ENCODE measurements around the gene DLX1. TPM values are rescaled to one million over a fixed set of nuclear protein-coding genes. Genes with fewer than 3 reads are reported as not detected.
A peak's percentile ranks its signal among the peaks of the same experiment; 100 is the strongest.

The DLX1 gene
- total and polyA plus RNA-seq, 2 experiments from 2014 or later = not detected

DNA sequence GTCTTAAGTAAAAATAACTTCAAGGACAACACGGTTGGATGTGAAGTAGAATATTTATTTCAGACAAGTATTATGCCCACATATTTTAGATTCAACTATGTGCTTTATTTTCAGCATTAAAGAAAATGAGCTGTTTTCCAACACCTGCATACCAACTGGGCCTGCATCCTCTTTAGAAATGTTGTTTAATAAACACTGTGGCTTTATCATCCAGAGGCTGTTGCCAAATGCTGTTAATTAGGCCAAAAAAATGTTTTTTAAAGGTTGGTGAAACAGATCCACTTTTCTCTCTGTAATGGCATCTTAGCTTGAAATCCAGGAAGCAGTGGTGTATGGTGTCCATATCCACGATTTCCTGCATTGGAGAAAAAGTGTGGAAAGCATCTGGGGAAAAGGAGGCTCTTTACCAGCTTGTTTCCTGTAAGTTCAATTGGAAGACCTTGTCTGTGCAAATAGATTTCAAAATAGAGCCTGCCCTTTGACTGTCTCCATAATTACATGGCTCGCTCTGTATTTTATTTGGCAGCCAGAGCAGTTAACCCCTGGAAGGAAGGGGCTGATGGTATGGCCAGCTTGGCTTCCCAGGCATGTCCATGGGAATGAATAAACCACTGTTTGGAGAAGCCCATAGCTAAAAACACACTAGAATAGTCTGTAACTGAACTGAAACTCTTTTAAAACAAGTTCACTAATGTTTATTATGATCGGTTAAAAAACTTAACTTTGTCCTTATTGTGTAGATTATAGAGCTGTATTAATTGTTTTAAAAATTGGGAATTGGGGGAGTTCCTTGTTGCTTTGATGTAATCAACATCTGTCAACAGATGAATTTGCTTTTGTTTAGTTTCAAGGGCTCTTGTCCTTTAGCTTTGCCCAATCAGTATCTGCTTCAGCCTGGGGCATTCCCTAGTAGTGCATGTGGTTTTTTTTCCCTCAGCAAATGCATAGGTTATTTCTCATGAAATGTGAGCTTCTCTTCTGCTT, 33.0 kb upstream of the DLX1 start:
- ATAC-seq (peak; percentile 38; the same call in 2 of the 3 replicates), DNase-seq (ENCODE audit: low spot score) (no peak)
- no peak overlapping the region for H3K27ac ChIP-seq (ENCODE audit: low read depth)
- Mint-ChIP-seq H3K4me3 (no peak overlapping the region), H3K36me3 (ENCODE audit: low read depth) (no peaks in the 10 kb centered on the region), H3K9me3 (no peaks in the 10 kb centered on the region), H3K27ac (no peak overlapping the region), H3K27me3 (ENCODE audit: insufficient read depth, low read depth, poor library complexity) (peaks cover 1% of the 10 kb centered on the region), H3K4me1 (peaks cover 15% of the 10 kb centered on the region; the same call in 2 of the 3 replicates)
- no peaks in the 10 kb centered on the region for H3K27me3 ChIP-seq (ENCODE audit: insufficient read depth)
- no peaks in the 10 kb centered on the region for H3F3A ChIP-seq (replicated peaks; ENCODE audit: low read depth)
- H3K4me1 ChIP-seq (ENCODE audit: insufficient read depth) = peaks cover 9% of the 10 kb centered on the region; the same call in 1 of the 2 replicates
- no peaks in the 10 kb centered on the region for H3K9me2 ChIP-seq (ENCODE audit: insufficient read depth)
- H3K36me3 ChIP-seq (ENCODE audit: insufficient read depth) = no peaks in the 10 kb centered on the region
- no peak overlapping the region for H3K4me2 ChIP-seq
- no peak overlapping the region for H2AFZ ChIP-seq
- H3K79me2 ChIP-seq (replicated peaks; ENCODE audit: insufficient read depth) = no peaks in the 10 kb centered on the region
- H4K20me1 ChIP-seq (replicated peaks; ENCODE audit: insufficient read depth) = no peaks in the 10 kb centered on the region
- no peak for TF ChIP-seq ZNF462 (CRISPR knock-in tag; IDR thresholded peaks at IDR 0.05)
- TF ChIP-seq NANOG (IDR thresholded peaks at IDR 0.05; ENCODE audit: borderline replicate concordance) = no peak
- TF ChIP-seq ZNF331 (CRISPR knock-in tag; IDR thresholded peaks at IDR 0.05; ENCODE audit: low read depth) = no peak
- TF ChIP-seq EZH2 (IDR thresholded peaks at IDR 0.05; ENCODE audit: low read depth, unreplicated experiment) = no peak
- TF ChIP-seq, protein P1, sequence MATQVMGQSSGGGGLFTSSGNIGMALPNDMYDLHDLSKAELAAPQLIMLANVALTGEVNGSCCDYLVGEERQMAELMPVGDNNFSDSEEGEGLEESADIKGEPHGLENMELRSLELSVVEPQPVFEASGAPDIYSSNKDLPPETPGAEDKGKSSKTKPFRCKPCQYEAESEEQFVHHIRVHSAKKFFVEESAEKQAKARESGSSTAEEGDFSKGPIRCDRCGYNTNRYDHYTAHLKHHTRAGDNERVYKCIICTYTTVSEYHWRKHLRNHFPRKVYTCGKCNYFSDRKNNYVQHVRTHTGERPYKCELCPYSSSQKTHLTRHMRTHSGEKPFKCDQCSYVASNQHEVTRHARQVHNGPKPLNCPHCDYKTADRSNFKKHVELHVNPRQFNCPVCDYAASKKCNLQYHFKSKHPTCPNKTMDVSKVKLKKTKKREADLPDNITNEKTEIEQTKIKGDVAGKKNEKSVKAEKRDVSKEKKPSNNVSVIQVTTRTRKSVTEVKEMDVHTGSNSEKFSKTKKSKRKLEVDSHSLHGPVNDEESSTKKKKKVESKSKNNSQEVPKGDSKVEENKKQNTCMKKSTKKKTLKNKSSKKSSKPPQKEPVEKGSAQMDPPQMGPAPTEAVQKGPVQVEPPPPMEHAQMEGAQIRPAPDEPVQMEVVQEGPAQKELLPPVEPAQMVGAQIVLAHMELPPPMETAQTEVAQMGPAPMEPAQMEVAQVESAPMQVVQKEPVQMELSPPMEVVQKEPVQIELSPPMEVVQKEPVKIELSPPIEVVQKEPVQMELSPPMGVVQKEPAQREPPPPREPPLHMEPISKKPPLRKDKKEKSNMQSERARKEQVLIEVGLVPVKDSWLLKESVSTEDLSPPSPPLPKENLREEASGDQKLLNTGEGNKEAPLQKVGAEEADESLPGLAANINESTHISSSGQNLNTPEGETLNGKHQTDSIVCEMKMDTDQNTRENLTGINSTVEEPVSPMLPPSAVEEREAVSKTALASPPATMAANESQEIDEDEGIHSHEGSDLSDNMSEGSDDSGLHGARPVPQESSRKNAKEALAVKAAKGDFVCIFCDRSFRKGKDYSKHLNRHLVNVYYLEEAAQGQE (IDR thresholded peaks at IDR 0.05; ENCODE audit: unreplicated experiment) = no peak
- TF ChIP-seq STAT1 (IDR thresholded peaks at IDR 0.05; ENCODE audit: unreplicated experiment) = no peak
- no peak for TF ChIP-seq ZNF114 (CRISPR knock-in tag; IDR thresholded peaks at IDR 0.05)
- no peak for TF ChIP-seq EZH2phosphoT487 (IDR thresholded peaks at IDR 0.05; ENCODE audit: unreplicated experiment)
- no peak for TF ChIP-seq ETS1 (IDR thresholded peaks at IDR 0.05)
- no peak for TF ChIP-seq POLR2AphosphoS5 (IDR thresholded peaks at IDR 0.05; ENCODE audit: low read depth)
- TF ChIP-seq, protein P2, sequence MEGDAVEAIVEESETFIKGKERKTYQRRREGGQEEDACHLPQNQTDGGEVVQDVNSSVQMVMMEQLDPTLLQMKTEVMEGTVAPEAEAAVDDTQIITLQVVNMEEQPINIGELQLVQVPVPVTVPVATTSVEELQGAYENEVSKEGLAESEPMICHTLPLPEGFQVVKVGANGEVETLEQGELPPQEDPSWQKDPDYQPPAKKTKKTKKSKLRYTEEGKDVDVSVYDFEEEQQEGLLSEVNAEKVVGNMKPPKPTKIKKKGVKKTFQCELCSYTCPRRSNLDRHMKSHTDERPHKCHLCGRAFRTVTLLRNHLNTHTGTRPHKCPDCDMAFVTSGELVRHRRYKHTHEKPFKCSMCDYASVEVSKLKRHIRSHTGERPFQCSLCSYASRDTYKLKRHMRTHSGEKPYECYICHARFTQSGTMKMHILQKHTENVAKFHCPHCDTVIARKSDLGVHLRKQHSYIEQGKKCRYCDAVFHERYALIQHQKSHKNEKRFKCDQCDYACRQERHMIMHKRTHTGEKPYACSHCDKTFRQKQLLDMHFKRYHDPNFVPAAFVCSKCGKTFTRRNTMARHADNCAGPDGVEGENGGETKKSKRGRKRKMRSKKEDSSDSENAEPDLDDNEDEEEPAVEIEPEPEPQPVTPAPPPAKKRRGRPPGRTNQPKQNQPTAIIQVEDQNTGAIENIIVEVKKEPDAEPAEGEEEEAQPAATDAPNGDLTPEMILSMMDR (conservative IDR thresholded peaks at IDR 0.05; ENCODE audit: low read depth in 2 of 2) = no peak
- no peak overlapping the region for H3K4me3 ChIP-seq

Measured in GM23338 (cell line).